Stimulated activated CD4-positive, alpha-beta T cell treated with anti-CD3 and anti-CD28 coated beads, TNF-alpha, amount 100 ng/mL, for 48 hours (primary cell): Measurements from ENCODE around the gene KCNQ1.

Experiments
- DNase-seq, 3 donors: peaks; one replicate each; pipeline ENCODE4 v3.0.0-alpha.2; 2020; ENCODE audit warnings: low read depth in 3 of 3

Gene KCNQ1

DNA sequence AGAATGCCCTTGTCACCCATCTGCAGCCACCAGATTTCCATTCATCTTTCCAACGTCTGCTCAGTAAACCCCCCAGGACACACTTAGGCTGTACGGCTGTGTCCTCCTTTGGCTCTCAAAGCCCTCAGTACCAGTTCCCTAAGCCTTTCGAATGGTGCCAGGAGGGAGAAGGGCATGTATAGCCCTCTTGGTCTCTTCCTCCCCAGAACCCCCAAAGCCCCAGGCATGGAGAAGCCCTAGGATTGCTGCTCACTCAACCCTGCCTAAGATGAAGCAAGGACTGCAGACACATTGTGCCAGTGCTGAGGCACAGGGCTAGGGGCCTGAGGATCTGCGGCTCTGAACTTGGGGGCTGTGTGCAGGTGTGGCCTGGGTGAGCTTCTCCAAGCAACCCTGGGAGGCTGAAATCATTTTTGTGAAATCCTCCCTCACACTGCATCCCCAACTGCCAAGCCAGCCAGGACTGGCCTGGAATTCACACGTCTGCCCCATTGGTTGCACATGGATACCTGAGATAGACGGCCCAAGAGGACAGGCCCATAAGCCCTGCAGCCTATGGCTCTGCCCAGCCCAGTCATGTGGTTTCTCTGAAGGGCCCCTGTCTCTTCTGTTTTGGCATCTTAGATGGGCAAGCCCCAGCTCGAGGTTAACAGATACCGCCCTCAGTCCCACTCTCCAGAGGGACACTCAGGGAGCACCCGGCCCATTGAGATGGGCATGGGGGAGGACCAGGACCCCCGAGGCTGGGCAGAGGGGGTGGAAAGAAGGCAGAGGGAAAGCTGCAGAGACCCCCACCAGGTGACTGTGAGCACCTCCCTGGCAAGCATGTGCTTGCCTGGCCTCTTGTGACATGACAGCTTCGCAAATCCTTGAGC is 221.0 kb downstream of the KCNQ1 start:
- DNase-seq = no peak

DNA sequence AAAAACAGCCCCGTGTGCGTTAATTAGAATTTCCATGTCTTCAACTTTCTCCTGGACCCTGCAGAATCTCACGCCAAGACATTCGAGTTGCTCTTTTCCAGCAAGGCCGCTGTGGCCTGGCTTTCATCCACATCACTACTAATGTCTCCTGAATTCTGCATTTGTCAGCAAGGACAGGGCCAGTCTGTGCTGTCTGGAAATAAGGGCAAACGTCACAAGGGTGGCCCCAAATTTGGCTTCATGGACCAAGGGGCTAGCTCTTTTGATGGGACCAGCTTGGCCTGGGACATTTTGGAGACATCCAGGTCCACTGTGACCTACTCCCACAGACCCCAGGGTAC is 221.6 kb downstream of the KCNQ1 start:
- no peak for DNase-seq

DNA sequence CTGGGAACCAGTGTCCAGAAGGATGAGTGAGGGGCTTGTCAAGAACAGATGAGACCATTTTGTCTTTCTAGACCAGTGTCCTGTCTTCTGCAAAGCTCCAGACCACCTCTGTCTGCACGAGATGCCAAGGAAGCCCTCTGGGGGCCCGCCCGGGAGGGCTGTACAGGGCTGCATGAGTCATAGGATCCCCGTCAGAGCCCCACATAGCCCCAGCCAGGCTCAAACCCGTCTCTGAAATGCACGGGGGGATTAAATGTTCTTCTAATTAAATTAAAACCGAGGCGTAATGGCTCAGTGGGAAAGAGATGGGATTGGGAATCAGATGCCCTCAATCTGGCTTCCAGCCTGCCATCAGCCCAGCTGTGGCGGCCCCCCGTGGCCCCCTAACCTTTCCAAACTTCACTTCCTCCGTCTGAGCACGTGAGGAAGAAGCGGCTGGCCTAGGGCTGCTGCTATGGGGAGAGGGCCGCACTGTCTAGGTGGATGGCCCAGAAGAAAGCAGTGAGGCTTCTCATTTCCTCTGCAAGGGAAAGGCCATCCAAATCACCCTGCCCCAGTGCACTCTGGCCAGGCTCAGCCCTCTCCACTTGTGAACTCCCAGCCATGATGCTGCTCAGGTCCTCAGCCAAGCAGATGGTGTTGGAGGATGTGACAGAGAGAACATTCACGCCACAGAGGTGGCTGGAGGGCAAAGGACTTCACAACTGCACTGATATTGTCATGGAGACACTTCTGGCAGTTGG is 222.2 kb downstream of the KCNQ1 start:
- DNase-seq = no peak

DNA sequence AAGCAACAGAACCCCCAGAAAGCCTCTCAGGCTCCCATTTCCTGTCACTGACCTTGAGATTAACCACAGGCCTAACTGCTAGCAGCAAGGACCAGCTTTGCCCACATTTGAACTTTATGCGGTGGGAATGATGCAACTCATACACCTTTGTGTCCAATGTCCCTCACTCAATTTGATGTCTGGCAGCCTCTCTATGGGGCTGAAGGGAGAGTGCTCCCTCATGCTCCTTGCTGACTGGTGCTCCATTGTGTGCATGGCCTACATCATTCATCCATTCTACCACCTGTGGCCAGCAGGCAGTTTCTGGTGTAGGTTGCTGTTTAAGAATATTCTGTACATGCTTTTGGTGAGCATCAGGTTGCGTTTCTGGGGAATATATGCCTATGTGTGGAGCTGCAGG is 223.1 kb downstream of the KCNQ1 start:
- DNase-seq = no peak

DNA sequence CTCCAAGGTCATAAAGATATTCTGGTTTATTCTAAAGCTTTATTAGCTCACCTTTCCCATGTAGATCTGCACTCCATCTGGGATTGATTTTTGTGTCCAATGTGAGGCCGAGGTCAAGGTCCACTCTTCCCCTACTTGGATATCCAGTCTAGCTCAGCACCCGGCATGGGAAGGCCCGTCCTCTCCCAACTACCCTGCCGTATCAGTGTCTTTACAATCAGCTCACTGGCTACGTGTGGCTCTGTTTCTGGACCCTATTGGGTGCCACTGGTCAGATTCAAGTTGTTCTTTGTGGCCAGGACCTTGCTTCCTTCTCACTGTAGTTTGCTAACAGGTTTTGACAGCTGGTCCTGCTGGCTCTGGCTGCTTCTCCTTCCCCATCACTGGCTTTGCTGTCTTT is 224.1 kb downstream of the KCNQ1 start:
- DNase-seq = no peak

DNA sequence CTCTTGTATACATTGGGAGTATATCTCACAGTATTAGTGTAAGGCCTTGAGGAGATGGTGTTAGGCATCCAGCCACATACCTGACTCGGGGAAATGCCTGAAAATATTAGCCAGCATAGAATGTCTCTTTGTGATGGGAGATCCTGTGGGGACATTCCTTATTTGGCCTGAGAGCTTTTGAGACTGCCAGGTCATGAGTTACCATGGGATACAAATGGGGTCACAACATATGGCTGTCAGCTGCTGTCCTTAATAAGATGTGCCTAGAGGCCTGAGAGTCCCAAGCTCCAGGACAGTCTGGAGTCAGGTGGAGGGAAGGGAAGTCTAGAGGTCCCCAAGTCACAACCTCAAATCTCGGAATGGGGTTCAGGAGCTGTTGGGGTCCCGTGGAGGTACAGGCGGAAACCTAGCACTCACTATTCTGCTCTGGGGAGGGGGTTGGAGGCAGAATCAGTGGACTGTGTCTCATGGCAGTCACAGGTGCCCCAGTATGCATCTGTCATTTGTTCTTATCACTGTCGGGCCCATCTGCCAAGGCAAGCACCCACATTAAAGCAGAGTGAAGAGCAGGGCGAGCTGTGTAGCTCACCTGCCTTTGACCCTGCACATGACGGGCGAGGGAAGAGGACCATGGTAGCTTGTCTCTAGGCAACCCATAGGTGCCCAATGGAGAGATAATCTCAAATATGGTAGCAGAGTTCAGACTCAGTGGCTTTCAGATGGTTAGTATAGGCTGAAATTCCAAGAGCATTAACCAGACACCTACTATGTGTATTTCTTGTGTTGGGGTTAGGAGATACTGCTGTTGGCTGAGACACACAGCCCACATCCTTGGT is 225.0 kb downstream of the KCNQ1 start:
- no peak for DNase-seq

DNA sequence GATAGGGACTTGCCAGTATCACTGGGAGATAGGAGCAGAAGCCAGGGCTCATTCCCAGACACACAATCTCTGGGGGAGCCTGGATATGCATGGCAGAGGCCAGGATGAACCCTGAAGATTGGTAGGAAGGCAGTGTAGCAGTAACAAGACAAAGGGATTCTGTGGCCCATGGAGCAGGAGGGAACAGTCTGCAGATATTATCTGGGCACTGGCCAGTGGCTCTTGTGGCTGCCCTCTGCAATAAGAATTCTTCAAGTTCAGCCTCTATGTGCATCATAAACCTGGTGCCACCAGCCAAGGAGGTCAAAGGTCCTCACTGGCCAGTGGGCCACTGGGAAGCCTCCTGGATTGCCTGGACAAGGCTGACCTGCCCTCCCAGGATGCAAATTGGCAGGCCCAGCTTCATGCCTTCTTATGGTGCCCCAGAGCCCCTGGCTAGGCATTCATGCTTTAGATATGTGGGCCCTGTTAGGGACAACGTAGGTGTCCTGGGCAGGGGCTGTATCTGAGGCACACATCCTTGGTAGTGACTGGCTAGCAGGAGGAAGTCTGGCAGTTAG is 225.8 kb downstream of the KCNQ1 start:
- DNase-seq = no peak

DNA sequence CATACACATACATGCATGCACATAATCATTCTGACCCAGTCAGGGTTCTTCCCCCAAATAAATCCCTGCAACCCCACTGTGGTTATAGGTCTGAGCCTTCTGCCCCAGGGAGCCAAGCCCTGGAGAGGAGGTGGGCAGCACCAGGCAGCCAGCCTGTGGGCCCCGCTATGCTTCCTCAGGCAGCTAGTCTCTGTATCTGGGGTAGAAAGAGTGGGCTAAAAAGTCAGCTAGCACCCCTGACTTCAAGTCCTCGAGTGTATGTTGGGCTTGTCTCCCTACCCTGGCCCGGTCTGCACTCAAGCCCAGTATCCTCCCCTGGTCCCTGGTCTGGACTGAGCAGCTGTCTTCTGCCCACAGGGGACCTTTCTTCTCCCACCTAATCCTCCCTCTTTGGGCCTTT is 226.9 kb downstream of the KCNQ1 start:
- no peak for DNase-seq

DNA sequence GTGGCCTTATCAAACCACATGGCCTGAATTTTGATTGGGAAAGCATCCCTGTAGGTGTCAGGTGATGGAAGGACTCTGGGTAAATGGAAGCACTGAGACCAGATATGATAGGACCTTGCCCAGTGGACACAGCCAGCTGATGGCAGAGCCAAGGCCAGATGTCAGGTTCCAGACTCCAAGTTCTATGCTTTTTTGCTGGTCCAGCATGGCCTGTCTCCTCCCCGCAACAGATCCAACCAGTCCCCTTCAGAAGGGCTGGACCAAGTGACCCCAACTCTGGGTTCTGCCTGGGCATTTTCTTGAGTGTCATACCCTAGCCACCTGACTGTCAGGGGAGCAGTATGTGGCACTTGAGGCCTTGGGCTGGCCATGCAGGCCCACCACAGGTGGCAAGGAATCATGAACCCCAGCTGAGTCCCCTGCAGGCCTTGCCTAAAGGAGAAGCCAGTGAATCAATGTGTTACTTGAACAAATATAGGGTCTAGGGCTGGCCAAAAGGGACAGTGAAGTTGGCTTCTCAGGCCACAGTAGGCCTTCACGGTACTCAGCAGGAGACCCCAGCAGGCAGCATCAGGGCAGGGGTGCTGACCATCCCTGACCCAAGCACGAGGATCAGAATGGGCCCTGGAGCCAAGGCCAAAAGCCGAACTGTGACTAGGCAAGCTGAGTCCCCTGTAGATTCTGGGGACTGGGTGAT is 227.9 kb downstream of the KCNQ1 start:
- no peak for DNase-seq

DNA sequence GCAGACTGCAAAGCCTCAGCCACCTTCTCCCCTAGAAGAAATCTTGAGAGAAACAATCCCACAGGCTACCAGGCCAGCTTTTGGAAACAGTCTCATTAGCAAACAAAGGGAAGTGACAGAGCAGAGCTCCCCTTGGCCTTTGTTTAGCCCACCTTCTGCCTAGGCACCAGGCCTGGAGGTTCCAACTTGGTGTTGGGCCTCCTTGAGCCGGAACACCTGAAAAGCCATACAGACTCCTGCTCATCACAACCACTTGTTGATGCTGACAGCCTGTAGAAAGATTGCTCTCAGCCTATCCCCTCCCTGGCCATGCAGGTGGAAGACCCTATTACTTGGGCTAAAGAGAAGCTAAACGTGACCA is 228.4 kb downstream of the KCNQ1 start:
- DNase-seq = no peak

DNA sequence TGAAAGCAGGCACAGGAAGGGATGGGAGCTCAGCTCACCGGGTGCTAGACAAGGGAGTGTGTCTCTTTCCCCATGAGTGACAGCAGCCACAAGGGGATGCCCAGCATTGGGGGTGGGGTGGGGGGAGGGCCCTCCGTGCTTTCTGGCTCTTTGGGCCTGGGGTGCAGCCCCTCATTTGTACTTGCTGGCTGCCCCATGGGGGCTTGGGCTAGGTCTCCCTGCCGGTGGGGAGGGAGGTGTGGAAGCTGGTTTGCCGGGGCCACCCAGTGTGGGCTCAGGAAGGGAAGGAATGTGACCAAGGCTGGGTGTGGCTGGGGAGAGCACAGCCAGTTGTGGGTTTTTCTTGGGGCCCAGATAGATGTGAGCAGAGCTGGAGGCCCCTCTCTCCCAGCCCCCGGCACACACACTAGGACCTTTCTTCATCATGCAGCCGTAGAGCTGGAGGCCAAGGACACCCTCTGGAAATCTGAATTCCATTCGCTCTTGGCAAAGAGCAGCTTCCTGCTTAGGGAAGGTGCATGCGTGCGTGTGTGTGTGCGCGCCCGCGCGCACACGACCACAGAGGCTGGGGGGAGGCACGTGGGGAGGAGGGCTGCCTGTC is 229.2 kb downstream of the KCNQ1 start:
- no peak for DNase-seq

DNA sequence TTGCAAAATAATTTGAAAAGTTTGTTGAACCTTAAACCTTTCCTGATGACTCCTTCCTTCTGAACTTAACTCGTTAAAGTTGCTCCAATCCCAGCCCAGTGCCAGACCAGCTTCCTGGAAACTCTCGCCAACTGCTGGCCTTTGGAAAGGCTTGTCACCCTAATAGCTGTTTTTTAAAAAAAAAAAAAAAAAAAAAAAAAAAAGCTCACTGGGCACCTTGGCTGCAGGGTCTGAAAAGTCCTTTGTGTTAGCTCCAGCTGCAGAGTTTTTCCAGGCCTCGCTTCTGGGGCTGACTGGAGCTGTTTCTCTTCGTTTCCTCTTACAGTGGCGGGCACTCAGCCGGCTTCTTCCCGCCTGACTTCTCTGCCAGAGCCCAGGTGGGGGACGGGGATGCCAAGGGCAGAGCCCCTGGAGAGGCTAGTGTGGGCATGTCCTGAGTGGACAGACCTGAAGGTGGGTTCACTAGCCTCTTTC is 229.9 kb downstream of the KCNQ1 start:
- DNase-seq = no peak

DNA sequence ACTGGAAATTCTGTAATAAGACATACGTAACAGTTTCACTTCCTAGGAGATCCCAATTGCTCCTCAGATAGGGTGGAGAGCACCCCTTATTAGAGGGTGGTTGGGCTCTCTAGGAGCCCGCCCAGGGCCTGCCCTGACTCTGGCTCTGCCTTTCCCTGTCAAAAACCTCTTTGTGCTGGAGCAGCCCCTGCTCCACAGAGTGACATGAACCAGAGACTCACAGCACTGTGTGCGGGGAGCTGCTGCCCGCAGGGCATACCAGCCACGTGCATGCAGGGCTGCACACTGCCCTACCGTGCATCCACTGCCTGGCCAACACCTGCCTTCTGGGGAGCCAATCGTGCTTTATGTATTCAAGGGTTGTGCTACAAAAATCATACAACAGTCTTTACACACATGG is 230.7 kb downstream of the KCNQ1 start:
- DNase-seq = no peak

DNA sequence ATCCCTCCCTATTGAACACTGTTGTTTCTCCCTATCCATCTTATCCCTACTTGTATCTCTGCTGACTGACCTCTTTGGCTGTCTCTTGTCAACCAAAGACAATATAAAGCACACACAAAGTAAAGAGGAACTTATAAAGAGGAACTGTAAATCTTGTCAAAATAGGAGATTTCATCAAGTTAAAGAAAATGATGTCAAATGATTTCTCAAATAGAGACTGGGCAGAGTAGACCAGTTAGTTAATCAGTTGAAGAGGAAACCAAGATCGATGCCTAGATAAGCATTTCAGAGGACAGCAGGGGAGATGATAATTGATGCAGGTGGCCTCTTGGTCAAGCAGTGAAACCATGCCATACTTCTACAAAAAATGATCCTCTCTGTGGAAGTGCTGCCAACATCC is 232.3 kb downstream of the KCNQ1 start:
- DNase-seq = no peak

DNA sequence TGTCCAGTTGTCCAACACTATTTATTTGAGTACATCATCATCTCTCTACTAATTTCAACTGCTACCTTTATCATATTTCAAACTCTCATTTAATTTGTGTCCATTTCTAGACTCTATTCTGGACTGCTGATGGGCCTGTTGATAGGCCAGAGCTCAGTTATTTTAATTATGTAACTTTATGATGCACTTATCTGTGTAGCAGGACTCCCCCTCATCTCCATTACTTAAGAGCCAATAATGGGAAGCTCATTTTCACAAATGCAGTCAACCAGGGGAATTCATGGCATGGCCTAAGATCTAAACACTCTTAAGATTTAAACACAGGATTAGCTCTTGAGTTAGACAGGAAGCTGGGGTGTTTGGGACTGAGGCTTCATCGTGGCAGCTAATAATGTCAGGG is 233.6 kb downstream of the KCNQ1 start:
- DNase-seq = no peak

DNA sequence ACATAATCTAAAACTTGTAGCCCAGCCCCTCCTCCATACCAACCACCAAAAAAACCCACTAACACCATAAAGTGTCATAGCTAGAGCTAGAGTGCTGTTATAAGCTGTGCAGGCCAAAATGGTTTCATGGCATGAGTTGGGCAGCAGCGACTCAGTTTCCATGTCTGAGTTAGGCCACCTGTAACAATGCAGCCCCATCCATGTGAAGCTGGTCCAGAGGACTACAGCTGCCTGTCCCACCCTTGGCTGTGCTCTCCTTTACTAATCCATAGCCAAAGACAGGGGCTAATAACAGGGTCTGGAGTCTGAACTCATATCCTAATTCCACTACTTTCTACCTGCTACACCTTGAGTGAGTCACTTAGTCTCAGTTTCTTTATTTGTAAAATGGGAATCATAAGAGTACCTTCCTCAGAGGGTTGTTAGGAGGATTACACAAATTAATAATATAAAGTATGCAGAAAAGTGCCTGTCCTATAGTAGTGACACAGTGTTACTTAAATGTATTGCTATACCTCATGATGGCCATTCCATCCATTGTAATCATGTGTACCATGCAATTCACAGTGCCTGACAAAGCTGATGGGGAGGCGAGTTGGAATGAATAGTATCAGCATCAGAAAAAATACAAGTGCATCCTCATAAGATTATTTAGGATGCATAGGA is 234.3 kb downstream of the KCNQ1 start:
- no peak for DNase-seq

DNA sequence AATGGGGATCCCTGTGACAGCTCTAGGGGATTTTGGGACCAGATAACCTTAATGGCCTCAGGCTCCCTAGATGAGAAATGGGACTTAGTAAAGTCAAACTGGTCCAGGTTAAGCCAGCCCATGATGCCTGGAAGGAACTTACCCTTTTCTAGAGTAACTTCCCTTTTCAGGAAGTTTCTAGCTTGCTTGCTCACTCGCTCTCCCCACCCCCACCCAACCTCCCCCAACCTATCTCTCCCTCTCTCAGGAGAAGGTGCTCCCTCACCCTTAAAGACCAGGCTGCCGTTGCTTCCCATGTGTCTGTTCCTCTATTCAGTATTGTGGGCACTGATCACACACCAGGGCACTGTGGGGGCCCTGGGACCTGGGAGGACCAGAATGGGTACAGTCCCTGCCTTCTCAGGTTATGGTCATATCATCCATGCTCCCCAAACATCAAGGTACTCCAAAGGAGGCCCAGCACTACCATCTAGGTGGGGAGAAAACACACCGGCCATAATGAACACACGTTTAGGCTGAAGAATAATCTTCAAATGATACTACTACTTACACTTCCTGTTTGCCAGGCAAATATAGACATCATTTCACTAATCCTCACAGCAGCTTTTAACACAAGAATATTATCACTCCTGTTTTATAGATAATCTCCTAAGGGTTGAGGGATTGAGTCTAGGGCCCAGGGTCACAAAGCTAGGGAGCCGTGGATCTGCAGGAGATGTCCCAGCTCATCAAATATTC is 236.8 kb downstream of the KCNQ1 start:
- DNase-seq = no peak

DNA sequence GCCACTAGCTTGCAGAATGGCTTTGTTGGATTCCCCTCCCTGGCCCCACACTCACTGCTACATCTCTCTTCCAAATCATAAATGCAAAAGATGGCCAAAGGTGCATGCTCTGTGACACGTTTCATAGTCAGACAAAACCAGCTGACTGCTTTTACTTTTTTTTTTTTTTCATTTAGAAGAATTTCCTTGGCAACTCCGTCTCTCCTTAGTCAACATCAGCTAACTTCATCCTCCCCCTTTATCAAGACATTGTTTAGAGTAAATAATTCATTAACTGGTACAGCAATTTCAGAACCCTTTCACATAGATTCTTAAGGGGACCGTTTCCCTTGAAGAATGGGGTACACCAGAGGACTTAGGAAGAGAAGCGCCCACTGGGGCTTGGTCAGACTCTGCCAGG is 239.0 kb downstream of the KCNQ1 start:
- DNase-seq = no peak

DNA sequence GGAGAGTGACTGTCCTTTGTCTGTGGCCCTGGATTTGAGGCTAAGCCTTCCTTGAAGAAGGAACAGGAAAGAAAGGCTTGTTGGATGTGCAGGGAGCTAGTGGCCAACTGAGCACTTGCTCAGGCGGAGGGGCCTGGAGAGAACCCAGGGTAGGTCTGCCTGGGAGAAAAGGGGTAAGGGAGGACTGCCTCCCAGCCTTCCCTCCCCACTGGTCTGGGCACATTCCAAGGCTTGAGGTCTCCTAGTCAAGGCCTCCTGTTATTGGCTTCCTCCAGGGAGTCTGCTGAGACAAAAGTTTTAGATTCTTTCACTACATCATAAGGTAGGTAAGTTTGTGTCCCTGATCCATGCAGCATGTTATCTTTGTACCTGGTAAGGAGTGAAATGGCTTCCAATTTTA is 239.8 kb downstream of the KCNQ1 start:
- no peak for DNase-seq

DNA sequence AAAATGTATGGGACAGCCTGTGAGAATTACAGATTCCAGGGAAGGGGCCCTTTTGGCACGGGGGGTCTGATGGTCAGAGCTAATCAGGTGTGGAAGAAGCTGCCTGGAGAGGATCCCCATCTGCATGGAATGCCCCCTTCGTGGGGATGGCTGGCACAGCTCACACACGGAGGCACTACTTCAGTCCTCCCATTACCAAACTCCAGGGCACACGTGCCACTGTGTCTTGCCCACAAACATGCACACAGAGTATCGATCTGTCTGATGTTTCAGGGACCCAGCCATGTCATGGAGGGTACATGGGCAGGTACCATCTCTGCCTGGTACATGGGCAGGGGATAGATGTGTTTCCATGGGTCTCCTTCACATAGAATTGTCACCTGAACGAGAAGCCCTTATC is 240.2 kb downstream of the KCNQ1 start:
- no peak for DNase-seq
